ENCODE data around the gene CISH.

Gene CISH

DNA sequence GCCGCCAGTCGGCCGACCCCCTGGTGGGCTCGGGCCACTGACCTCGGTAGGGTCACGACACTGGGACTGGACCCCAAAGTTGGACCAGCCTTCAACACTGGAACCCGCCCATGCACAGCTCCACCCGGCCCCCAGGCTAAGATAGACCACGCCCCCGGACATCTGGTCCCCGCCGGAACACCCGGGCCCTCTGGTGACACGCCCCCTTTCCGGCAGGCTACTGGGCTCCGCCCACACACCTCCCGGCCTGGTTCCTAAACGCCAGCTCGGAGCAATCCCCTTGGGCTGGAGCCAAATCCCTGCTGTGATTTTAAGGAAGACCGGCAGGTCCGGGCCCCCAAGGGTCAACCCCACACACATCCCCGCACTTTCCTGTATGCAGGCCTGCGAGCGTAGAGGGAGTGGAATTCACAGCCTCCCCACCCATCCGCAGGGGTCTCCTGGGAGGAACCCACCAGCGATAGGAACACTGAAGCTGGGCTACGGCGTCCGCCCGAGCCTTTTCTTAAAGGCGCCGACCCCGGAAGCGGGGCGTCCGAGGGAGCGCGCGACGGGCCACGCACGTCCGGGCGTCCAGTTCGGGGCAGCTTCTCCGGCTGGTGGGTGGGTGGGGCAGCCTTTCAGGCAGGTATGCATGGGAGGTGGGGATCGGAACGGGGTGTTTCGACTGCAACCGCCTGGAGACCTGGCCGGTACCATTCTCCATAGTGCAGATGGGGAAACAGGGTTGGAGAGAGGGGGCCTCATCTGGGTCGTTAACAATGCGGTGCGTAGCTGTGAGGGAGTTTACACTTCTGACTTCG, 42.4 kb downstream of the CISH start, which contains the start of gene HEMK1:
Gene HEMK1 (plus strand): TSS at position 576 of the 803 bp plus-strand sequence. CDS start 1,583 bp downstream, outside the sequence.
- DNase-seq = peak; percentile 81 to 89

DNA sequence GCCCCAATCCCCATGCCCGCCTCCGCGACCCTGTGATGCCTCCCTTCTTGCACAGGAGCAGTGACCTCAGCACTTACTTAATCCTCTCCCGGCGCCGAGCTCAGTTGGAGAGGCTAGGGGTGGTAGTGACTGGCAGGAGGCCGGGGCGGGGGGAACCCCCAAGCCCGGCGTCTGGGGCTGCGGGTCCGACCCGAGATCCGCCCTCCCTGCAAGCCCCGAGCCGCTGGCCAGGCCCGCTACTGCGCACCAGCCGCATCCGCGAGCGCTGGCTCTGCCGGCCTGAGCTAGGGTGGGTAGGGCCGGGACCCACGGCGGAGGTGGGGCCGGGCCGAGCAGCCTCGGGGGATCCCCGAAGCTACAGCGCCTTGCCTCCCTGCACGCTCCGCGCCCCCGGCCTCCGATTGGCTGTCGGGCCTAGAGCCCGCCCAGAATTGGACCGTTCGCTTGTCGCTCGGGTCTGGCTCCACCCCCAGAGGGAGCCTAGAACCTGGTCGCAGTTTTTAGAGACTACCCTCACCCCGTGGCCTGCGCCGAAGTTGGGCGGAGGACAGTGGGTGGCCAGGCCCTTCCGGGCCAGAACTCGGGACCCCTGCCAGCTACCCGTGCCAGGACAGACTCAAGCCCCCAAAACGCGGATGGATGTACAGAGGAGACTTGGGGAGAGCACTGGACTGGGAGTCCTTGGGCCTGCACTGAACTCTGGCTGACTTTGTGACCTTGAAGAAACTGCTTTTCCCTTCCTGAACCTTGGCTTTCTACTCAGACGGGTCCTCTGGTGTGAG, 44.0 kb downstream of the CISH start, which contains the start of gene C3orf18:
Gene C3orf18 (minus strand): TSS at position 362 of the 782 bp plus-strand sequence. CDS start 2,048 bp downstream, outside the sequence.
- DNase-seq = peak; percentile 12 to 52

DNA sequence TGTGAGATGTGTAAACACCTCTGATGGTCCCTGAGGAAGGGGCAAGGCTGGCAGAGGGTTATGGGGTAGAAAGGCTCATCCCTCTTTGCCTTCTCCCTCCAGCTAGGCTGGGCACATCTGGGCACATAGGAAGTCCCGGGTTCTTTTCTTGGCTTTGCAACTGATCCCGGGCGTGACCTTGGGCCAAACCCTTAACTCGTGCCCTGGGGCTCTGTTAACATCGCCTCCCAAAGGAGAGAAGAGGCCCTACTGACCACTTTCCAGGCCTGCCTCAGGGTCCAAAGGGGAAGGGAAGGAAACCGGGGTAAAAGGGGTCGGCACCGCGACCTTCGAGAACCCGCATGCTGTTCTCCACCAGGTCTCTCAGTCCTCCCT, 44.6 kb downstream of the CISH start:
- DNase-seq = no peak

DNA sequence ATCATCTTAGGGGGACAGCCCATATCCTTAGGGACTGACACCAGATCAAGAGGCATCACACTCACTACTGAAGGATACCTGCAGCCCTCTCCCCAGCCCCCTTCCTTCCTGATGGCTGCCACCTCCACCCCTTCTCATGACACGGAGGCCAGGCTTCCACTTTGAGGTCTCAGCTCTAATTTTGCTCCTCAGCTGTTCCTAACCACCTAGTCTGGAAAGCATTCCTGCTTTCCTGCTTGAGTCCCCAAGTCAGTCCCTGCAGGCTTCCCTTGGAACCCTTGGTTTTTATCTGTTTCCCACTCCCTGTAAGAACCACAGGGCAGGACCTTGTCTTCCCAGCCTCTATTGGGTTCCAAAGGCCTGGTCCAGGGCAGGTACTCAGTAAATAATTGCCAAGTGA, 47.3 kb downstream of the CISH start:
- DNase-seq = no peak

DNA sequence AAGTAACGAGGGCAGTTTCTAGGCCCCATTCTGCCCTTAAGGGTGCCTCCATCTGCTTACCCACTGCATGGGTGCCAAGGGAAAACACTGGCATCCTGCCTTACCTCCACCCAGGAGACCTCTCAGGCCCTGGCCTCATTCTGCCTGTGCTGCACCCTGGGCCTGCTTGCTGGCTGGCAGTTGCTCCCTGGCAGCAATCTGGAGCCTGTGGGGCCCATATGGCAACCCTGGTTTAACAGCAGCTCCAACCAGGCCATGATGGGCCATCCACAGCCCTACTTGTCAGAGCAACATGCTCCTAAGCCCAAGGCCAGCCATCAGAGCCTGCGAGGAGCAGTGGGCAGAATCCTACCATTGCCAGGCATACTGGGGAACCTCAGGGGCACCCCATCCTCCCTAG, 47.7 kb downstream of the CISH start:
- DNase-seq = no peak

DNA sequence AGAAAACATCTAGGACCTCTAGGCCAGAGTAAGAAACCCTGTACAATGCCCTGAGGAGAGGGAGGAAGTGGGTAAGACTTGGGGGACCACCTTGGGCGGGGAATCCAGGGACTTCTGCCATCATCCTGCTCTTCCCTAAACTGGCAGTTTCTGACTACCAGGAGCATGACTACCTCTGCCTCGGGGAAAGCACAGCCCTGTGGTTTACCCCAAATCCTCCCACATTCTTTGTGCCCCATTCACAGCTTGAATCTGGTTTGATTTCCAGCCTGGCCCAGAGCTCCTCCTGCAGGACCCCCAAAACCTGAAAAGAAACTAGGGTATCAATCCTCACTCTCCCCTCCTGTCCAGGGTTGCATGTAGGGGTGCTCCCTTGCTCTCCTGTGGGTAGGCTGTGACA, 48.7 kb downstream of the CISH start:
- no peak for DNase-seq

DNA sequence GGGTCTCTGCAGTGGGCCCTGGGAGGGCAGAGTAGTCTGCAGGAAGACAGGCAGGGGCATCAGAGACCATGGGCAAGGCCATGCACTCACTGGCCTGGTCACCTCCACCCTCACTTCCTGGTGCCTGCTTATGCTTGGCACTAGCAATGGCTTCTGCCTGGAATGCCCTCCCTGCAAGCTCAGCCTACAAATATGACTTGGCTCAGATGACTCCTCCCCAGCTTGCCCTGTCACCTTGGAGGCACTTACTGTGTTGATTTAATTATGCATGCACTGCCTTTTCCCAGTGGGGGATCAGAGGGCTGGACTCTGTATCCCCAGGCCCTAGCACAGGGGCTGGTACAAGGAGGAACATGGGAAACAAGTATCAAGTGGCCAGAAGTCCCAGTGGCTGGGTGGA, 51.9 kb downstream of the CISH start:
- DNase-seq = no peak

DNA sequence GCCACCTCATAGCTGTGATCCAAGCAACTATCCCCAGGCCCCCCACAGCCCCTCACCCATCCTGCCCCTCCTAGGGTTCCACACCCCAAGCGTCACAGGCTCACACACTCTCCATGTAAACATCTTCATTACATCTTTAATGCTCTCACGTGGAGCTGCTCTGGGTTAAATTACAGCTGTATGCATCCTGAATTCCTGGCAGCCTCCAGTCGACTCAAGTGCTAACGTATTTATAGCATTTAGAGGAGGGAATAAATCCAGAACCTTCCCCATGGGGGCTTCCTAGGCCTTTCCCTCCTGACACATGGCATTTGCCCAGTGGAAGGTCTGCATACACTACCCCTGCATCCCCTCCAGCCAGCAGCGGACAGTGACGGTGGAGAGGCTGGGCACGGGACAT, 53.7 kb downstream of the CISH start:
- no peak for DNase-seq

DNA sequence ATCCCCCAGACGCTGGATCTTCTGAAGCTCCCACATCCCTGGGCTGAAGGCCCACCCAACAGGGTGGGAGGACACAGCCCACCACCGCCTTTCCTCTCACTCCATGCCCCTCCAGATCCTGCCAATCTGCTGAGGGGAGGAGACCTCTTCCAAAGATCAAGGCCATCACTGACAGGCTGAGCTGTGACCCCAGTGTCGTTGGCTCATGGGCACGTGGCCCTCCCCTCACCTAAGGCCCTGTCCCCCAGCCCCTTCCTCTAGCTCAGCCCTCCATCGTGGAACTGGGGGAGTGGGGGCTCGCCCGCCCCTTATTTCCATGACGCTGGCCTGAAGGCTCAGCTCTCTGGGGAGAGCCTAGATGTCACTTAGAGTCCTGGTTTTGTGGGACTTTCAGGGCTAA, 54.5 kb downstream of the CISH start:
- no peak for DNase-seq
